ENCODE results near the gene WAPL.

DNA sequence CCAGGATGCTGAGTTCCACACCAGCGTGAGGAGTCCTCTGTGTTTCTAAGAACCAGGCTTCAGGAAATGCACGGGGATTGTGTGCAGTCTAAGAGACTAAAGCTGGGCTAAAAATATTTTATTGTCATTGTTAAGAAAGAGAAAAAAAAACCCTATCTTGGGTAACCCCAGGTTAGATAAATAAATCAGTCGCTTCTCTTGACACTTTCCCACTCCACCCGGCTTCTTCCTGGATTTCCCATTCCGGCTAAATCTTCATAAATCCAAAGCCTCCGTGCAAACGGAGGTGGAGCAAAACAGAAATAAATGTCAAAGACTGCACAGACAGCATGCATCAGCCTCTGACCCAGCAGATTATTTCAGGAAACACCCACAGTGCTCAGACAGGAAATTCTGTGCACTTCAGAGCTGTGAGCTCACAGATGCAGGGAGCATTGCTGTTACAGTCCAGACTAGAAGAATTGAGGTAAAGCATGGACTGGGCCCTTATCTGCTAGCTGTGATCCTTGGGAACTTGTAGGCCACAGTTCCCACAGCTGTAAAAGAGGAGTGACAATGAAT, 110.2 kb downstream of the WAPL start:
- no peak for TF ChIP-seq TARDBP (IDR thresholded peaks at IDR 0.05)
- no peak for TF ChIP-seq BRF1 (IDR thresholded peaks at IDR 0.05; ENCODE audit: borderline replicate concordance, extremely low read depth, insufficient read length)
- TF ChIP-seq, protein P1, sequence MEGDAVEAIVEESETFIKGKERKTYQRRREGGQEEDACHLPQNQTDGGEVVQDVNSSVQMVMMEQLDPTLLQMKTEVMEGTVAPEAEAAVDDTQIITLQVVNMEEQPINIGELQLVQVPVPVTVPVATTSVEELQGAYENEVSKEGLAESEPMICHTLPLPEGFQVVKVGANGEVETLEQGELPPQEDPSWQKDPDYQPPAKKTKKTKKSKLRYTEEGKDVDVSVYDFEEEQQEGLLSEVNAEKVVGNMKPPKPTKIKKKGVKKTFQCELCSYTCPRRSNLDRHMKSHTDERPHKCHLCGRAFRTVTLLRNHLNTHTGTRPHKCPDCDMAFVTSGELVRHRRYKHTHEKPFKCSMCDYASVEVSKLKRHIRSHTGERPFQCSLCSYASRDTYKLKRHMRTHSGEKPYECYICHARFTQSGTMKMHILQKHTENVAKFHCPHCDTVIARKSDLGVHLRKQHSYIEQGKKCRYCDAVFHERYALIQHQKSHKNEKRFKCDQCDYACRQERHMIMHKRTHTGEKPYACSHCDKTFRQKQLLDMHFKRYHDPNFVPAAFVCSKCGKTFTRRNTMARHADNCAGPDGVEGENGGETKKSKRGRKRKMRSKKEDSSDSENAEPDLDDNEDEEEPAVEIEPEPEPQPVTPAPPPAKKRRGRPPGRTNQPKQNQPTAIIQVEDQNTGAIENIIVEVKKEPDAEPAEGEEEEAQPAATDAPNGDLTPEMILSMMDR (IDR thresholded peaks at IDR 0.05 in 2 of 3, conservative IDR thresholded peaks at IDR 0.05 in 1 of 3; ENCODE audit: insufficient read depth in 2 of 3, low read depth in 1 of 3, low read length in 3 of 3): no peak
- TF ChIP-seq FOXK2 (conservative IDR thresholded peaks at IDR 0.05 in 1 of 2, IDR thresholded peaks at IDR 0.05 in 1 of 2; ENCODE audit: low read depth in 2 of 2): no peak
- no peak for TF ChIP-seq SIN3B (IDR thresholded peaks at IDR 0.05; ENCODE audit: low read depth)
- TF ChIP-seq, protein P2, sequence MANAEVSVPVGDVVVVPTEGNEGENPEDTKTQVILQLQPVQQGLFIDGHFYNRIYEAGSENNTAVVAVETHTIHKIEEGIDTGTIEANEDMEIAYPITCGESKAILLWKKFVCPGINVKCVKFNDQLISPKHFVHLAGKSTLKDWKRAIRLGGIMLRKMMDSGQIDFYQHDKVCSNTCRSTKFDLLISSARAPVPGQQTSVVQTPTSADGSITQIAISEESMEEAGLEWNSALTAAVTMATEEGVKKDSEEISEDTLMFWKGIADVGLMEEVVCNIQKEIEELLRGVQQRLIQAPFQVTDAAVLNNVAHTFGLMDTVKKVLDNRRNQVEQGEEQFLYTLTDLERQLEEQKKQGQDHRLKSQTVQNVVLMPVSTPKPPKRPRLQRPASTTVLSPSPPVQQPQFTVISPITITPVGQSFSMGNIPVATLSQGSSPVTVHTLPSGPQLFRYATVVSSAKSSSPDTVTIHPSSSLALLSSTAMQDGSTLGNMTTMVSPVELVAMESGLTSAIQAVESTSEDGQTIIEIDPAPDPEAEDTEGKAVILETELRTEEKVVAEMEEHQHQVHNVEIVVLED (CRISPR knock-in tag; IDR thresholded peaks at IDR 0.05): no peak
- TF ChIP-seq SREBF2 (CRISPR knock-in tag; IDR thresholded peaks at IDR 0.05): no peak
- TF ChIP-seq, protein P3, sequence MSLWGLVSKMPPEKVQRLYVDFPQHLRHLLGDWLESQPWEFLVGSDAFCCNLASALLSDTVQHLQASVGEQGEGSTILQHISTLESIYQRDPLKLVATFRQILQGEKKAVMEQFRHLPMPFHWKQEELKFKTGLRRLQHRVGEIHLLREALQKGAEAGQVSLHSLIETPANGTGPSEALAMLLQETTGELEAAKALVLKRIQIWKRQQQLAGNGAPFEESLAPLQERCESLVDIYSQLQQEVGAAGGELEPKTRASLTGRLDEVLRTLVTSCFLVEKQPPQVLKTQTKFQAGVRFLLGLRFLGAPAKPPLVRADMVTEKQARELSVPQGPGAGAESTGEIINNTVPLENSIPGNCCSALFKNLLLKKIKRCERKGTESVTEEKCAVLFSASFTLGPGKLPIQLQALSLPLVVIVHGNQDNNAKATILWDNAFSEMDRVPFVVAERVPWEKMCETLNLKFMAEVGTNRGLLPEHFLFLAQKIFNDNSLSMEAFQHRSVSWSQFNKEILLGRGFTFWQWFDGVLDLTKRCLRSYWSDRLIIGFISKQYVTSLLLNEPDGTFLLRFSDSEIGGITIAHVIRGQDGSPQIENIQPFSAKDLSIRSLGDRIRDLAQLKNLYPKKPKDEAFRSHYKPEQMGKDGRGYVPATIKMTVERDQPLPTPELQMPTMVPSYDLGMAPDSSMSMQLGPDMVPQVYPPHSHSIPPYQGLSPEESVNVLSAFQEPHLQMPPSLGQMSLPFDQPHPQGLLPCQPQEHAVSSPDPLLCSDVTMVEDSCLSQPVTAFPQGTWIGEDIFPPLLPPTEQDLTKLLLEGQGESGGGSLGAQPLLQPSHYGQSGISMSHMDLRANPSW (CRISPR knock-in tag; IDR thresholded peaks at IDR 0.05): no peak
- TF ChIP-seq ARID2 (IDR thresholded peaks at IDR 0.05): no peak
- no peak for TF ChIP-seq TRIM24 (IDR thresholded peaks at IDR 0.05)
- TF ChIP-seq RBM17 (IDR thresholded peaks at IDR 0.05; ENCODE audit: borderline replicate concordance, low read depth, low read length): no peak

Data from K562 (cell line).